HG02571 (cell line): Measurements from ENCODE around the gene SH3PXD2A.

Source experiments
- ATAC-seq: cut with Tn5 transposase; IDR thresholded peaks from one replicate; pipeline ENCODE4 v1.9.1; 2021; ENCODE audit warnings: mild to moderate bottlenecking, moderate library complexity; ENCODE audit not compliant: unreplicated experiment

Gene SH3PXD2A

DNA sequence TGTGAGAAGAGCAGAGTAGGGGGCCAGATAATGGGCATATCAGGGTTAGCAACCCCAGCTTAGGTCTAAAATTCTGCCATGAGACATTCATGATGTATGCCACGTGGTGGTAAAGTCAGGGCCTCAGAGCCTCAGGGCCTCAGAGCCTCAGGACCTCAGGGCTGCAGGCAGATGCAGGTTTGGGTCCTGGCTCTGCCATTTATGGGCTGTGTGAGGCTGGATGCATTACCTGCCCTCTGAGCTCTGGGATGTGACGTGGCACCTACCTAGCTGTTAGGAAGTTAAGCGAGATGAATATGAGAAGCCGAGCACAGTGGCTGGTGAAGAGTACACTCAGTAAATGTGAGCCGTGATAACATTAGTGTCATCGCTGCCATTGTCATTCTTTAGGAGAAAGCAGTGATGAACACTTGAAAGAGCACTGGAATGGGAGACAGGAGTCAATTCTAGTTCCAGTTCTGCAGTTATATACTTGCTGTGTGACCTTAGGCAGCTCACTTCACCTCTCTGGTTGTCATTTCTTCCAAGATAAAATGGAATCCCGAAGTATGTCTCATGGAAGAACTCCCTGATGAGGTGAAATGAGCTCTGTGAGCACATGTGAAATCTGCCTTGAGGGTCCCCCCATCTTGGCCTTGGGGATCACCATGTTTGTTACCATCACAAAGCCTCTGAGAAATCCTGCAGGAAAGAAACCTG is 127.2 kb downstream of the SH3PXD2A start:
- no peak for ATAC-seq

DNA sequence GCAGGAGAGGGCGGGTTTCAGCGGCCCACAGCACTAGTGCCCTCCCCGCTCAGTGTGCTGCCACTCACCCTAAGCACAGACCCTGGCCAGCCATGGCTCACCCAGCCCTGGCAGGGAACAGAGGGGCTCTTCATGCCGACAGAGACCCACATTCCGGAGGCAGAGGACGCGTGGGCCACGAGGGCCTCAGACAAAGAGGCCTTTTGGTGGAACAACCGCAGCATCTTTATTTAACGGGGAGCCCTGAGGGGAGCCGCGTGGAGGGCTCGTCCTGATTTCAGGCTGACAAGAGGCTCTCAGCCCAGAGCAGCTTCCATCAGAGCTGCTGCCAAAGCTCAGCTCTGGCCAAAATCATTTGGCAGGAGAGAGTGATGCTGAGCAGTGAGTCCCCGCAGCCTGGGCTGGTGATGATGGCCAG is 127.8 kb downstream of the SH3PXD2A start:
- no peak for ATAC-seq

DNA sequence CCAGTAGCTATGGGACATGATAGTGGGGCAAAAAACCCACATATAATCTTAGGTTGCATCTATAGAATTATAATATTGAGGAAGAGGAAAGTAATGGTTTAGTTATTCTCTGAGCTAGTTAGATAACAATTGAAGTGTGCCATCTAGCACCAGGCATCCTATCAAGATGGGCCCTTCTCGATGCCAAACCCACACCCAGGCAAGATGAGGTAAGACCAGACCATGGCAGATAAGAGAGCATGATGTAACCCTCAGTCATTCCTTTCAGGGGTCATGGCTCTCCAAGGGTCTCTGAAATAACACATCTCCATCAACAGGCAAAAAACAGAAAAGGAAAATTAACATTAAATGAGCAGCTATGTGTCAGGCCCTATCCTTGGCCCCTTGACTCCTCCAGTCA is 128.7 kb downstream of the SH3PXD2A start:
- no peak for ATAC-seq

DNA sequence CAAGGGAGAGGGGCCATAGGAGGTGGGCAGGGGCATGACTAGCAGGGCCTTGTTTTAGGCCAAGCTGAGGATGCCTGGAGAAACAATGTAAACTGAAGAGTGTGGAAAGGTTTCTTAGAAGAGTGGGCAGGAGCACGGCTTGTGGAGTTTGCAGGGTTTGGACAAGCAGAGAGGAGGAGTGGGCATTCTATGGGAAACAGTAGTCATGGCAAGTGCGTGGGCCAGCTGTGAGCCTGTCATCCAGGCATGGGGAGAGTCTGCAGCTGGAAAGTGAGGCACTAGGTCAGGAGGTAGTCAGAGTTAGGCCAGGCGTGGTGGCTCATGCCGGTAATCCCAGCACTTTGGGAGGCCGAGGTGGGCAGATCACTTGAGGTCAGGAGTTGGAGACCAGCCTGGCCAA is 130.1 kb downstream of the SH3PXD2A start:
- no peak for ATAC-seq

DNA sequence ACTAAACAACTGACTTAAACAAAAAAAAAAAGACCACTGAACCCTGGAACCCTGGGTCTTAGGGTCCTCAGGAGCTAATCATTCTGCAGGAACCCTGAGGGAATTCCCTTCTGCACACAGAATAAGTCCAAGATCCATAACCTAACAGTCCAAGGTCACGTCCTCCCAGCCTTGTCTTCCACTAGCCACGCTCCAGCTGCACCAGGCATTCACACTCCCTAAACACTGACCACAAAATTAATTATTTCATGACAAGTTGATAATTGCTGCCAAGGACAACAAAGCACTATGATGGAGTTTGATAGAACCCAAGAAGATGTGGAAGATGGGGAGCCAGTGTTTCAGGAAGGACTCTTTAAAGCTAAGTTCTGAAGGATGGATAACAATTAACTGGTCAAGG is 130.6 kb downstream of the SH3PXD2A start:
- no peak for ATAC-seq

DNA sequence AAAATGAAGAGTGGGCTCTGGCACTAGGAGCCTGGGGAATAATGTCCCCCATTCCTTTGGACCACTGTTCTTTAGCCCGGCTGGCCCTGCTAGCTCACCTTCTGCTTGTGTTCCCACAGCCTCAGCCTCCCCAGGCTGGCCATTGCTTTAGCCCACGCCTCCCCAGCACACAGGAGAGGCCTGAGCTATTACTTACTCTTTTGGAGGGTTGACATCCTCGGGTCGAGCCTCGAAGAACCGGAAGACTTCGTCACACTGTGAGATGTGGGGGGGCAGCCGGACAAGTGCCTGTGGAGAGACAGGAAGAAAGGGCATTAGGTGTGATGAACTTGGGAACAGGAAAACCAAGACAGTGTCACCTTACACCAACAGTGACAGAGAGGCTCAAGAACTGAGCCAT is 131.3 kb downstream of the SH3PXD2A start:
- no peak for ATAC-seq

DNA sequence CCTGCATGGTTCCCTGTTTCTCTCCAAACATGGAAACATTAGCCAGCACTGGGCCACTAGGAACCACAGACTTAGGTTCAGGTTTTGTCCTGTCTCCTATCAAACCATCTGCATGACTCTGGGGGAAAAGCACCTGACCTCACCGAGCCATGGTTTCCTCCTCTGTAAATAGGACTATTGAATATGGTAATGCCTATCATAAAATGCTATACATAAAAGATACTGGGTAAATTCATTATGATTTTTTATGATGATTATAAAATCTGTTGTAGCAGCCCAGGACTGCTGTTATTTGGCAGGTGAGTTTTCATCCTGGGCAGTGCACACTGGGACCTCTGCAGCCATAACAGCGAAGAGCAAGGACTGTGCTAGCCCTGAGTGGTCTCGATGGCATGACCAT is 131.8 kb downstream of the SH3PXD2A start:
- ATAC-seq: no peak

DNA sequence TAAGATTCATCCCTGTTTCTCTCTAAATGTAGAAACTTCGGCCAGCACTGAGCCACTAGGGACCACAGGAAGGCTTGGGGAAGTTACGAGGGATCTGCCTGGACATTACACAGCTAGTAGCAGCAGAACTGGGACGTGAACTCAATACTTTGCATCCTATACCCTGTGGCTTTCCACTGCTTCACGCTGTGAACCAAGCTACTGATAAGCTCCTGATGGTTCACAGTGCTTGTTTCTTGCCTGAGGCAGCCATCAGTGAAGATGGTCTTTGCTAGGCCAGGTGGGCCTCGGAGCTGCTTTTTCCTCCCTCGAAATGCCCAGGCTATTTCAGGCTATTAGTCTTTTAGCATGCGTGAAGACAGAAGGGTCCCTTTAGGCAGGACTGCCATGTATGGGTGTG is 132.7 kb downstream of the SH3PXD2A start:
- no peak for ATAC-seq

DNA sequence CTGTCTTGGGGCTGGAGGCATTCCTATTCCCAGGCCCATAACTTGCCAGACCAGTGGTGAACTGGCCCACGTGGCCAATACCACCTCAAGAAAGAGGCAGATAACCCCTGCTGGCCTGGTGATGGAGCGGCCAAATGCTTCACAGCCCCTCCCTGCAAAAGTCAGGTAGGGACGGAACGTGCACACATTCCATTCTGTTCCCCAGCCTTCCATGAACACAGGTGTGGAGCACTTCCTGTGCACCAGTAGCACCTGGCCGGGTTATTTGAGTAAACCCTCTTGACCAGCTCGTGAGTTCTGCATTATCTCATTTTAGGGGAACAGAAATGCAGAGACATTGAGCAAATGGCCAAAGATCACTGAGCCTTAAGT is 134.4 kb downstream of the SH3PXD2A start:
- no peak for ATAC-seq

DNA sequence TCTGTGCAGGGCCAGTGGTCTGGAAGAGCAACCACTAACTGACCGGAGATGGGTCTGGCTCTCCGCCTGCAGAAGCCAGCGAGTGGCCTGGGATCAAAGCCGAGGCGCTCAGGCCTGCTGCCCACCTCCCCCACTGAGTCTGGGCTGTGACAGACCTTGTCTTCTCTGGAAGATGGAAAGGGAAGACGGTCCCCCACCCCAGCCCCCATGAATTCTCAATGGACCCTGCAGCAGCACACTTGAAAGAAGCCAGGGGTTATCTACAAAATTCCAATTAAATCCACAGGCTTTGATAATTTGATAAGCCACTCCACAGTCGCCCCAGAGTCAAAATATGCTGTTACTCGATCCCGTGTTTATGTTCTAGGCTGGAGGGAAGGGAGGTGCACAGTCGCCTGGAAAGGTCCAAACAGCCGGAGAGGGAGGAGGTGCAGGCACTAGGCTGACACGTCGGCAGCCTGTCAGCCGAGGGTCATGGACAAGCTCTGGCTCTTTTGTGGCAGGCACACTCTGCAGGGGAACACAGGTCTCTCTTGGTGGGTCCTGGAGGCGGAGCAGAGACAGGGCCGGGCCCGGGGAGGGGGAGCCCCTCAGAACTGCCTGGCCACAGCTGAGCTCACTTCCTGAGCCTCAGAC is 134.9 kb downstream of the SH3PXD2A start:
- no peak for ATAC-seq

DNA sequence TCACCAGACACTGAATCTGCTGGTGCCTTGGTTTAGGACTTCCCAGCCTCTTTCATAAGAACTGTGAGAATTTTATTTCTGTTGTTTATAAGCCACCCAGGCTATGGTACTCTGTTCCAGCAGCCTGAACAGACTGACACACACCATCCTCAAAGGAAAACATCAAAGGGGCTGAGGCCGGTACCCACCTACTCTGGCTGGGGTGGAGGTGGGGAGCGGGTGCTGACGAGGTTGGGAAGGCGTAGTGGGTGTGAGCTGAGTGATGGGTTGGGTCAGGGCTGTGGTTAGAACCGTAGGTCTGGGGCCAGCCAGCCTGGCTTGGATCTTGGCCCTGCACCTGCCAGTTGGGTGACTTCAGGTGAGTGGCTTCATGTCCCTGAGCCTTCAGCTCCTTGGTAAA is 136.3 kb downstream of the SH3PXD2A start:
- no peak for ATAC-seq

DNA sequence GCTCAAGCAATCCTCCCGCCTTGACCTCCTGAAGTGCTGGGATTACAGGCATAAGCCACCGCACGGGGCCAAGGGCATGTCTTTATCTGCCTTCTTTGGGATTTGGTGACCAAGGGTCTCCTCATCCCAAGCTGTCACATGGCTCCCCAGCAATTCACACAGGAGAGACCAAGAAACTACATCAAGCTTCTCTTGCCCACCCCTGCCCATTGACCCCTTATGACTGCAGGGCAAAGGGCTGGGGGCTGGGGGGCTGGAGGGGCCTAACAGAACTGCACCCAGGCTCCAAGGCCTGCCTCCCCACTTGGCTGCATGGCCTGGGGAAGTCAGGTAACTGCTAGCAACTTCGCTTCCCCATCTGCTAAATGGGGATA is 137.1 kb downstream of the SH3PXD2A start:
- no peak for ATAC-seq

DNA sequence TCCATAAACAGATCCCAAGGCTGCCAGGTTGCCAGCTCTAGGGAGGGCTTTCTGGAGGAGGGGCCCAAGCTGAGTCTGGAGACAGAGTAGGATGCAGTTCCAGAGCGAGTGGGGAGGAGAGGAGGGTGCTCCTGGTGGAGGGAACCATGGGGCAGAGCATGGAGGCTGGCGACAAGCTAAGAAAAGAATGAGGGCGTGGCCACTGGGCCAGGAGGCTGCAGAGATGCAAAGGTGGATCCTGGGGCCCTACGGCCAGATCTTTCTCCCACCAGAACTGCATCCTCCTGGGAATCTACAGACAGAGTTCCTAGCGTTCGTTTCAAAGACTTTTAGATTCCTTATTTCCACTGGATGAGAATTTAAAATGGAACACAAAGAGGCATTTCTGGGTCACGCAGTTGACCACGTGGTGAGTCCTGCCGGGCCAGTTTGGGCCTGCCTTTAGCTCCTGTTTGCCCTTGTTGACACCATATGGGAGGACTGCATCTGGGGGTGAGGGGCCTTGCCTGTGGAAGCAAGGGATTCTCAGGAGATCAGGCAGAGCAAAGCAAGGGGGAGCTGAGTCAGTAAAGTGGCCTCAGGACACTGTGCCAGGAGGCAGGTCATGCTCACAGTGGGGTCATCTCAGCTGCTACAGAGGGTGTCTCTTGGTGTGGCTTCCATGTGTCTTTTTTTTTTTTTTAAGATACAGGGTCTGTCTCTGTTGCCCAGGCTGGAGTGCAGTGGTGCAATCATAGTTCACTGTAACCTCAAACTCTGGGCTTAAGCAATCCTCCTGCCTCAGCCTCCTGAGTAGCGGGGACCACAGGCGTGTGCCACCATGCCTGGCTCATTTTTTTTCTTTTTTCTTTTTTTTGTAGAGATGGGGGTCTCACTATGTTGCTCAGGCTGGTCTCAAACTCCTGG is 137.8 kb downstream of the SH3PXD2A start:
- no peak for ATAC-seq

DNA sequence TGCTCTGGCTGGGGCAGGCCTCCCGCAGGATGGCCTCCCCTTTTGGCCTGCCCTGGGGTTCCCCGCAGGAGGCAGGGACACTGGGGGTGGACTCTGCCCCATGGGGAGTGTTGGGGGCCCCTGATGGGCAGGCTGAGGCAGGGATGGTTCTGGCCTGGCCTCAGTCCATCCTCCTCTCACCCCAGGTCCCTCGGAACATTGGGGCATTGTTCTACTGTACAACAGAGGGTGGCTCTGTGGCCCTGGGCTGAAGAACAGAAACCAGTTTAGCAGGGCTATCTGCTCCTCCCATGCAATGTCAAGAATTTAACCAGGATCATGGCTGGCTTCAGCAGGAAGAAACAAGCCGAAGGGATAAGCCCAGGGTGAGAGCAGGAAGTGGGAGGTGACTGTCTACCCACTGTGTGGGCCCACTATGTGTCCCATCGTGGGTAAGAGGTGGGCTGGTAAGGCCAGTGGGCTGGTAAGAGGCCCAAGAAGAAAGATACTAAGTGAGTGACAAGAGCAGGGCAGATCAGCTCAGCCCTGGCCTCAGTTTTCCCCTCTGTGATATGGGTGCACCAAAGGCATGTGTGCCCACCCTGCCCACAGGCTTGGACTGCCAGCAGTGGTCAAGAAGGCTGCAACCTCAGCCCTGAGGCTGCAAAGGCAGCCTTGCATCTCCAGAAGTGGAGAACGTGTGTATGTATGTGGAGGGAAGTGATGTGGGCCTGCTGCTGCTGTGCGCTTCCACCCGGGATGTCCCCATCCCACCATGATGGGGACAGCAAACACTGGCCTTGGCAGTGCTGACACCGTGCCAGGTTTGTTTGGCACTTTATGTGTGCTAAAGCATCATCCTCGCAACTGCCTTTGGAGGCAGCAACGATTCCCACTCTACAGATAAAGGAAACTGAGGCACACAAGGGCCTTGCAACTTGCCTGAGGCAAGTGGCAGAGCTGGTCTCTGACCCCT is 138.9 kb downstream of the SH3PXD2A start:
- ATAC-seq: no peak

DNA sequence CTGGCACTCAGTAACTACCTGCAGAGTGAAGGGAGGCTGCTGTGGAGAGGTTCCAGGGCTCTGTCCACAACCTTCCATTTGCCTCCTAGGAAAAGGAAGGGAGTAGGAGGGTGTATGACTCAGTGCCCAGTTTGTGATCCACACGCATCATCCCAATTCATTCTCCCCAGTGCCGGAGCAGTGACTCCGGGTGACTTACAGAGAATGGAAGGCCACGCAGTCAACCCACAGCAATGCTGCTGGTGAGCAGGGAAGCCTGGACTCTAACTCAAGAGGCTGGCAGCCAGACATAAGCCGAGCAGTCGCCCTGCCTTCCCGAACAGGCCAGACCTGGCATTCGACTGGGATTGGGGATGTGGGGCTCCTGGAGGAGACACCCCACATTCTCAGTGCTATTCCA is 139.9 kb downstream of the SH3PXD2A start:
- ATAC-seq: no peak

DNA sequence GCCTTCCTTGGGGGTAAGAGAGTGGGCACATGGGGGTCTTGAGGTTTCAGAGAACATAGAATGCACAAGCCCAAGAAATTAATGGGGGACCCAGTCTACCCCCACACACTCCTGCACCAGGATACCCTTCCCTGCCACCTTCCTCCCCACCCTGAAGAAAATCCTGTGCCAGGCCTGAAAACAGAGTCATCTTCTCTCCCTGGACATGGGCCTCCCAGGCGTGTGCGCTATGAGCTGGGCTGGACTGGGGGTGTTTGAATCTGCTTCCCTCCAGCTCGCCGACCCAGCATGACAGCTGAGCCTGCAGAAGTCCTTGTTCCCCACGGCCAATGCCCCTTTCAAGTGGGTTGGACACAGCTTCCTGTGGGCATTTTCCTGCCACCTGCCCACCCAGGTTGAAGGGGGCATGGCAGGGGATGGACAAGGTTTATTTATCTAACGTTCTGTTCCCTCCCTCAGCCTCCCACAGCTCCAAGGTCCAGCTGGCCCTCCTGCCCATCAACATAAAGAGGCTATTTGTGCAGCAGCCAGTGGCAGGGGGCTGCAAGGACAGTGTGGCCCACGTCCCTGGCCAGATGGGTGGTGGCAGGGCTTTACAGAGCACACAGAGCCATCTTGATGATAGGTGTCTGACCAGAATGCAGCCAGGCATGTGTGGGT is 141.0 kb downstream of the SH3PXD2A start:
- ATAC-seq: no peak

DNA sequence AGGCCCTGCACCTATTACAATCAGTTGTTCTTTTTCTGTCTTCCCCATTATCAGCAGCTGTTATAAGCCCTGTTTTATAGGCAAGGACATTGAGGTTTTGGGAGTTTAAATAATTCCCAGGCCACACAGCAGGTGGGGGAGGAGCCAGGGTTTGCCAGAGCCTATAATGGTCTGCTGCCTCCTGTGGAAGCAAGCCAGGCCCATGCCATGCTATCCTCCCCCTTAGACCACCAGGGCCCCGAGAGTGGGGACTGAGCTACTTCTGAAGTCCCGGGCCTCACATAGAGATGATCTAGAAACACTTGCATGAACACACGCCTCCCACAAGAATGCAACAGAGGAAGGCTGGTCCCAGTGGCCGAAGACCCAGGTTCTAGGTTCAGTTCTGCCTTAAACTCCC is 141.7 kb downstream of the SH3PXD2A start:
- ATAC-seq: no peak

DNA sequence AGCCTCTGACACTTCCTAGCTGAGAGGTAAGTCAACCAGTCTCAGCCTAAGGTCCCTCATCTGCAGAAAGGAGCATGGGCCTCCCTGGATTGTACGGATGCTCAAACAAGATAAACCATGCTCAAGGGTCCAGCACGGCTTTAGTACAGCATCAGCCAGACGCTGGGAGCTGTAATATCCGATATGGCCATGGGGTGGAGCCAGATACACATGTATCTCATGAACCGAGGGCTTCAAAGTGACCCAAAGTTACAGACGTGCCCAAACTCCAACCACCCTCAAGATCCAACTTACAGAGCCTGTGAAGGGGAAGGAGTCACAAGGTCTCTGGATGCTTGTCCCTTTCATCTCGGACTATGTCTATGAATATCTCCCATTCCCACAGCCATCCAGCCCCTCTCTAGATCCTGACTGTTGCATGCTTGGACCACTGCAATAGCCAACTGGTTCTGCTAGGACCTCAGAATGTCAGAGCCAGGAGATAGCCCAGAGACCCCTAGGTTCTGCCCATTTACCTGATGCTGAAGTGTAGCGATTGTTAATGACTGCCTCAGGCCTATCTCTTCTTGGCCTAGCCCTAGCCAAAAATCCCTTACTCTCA is 142.4 kb downstream of the SH3PXD2A start:
- ATAC-seq: no peak

DNA sequence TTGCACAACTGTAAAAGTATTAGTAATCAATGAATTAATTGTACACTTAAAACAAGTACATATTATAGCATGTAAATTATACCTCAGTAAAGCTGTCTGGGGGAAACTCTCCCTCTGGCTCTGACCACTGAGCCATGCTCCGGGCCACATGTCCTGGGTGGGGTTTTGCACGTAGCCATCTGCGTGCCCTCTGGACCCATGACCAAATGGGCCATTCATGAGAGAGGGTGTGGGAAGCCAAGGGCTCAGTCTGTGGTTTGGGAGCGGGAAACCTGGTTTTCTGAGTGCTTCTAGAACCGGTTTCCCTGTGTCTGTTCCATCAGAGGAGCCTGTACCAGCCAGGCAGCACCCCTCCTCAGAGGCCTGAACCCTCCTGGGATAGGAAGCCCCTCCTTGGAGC is 143.2 kb downstream of the SH3PXD2A start:
- no peak for ATAC-seq
